Lower leg skin (tissue), 4 donors: ENCODE measurements around the gene SLC19A2. TPM values are rescaled to one million over a fixed set of nuclear protein-coding genes. Genes with fewer than 3 reads are reported as not detected.
"Not testable (repeated sequence)": the region's sequence is repeated elsewhere in the genome, so short reads cannot be mapped to it uniquely, and the experiment has no call there.

Experiments
- DNase-seq, 2 donors: peaks; one replicate each; pipeline ENCODE4 v3.0.0-alpha.2; 2019; ENCODE audit warnings: low spot score in 2 of 2
- H3K4me3 ChIP-seq: fragments of 200-600 bp; sonication (generic); 2 replicates; pipeline ENCODE4 v1.5.1; 2017; ENCODE audit warnings: mild to moderate bottlenecking, low read depth; ENCODE audit not compliant: poor library complexity, severe bottlenecking
- CTCF ChIP-seq, 3 donors: fragments of 450-650 bp; IDR thresholded peaks; one replicate each; pipeline ENCODE4 v1.5.1; 2016; ENCODE audit warnings: antibody characterized with exemption in 3 of 3, mild to moderate bottlenecking in 3 of 3, moderate library complexity in 2 of 3
- POLR2A ChIP-seq, 2 donors: fragments of 450-650 bp; IDR thresholded peaks; one replicate each; pipeline ENCODE4 v1.6.1; 2016 to 2017; ENCODE audit warnings: antibody characterized with exemption in 2 of 2, mild to moderate bottlenecking in 1 of 2, moderate library complexity in 1 of 2
- WGBS, 2 donors: methylation state at CpG; one replicate each; pipeline ENCODE4 v1.1.5; 2018; 5-methylcytosine and 5-hydroxymethylcytosine counted together
- intact Hi-C: fragments of 100-400 bp; cut with DNase I; formaldehyde crosslinking; loops from one replicate; pipeline ENCODE4 v1.15.0; 2023; ENCODE audit warnings: low total_unique reads
- total RNA-seq, 4 donors: library from RNA; depleted of rRNA; stranded (reverse); fragments of >200 nt; gene quantifications; one replicate each; pipeline ENCODE4 v1.1.0, GENCODE V29; 2016

SLC19A2 gene
- 10 to 100 TPM; 25.2 to 37.4 (median 35.1) TPM for total RNA-seq

- intact Hi-C loops = no loop called here
- TF ChIP-seq CTCF (IDR thresholded peaks at IDR 0.05) (no peak), POLR2A (IDR thresholded peaks at IDR 0.05) (peak in 1 of 2 donors; percentile 67)
- 0% methylated on average over 24 to 59 of the region's 85 CpGs for WGBS, 2 donors
- DNase-seq = peak; percentile 99 to 100
- H3K4me3 ChIP-seq = peak within 1 kb of the TSS; percentile 82
Observed at GRCh38 chr1:169485431-169486280, at the start of gene SLC19A2. Gene SLC19A2, minus strand, starts transcription at chr1:169485944. Its CDS starts 178 bp downstream, at chr1:169485766.

GRCh38 chr1:169534653-169535052, 48.9 kb upstream of the SLC19A2 start:
- no peak for DNase-seq
- no peak overlapping the region for H3K4me3 ChIP-seq
- TF ChIP-seq CTCF (IDR thresholded peaks at IDR 0.05) (no peak), POLR2A (IDR thresholded peaks at IDR 0.05) (no peak)
- intact Hi-C loops = no loop called here
- 91 to 96% methylated on average over 2 of the region's 2 CpGs for WGBS, 2 donors

GRCh38 chr1:169533528-169534190, 47.9 kb upstream of the SLC19A2 start:
- DNase-seq, intact Hi-C loops, H3K4me3 ChIP-seq: not testable (repeated sequence)
- WGBS, 2 donors = 85 to 91% methylated on average over 9 of the region's 9 CpGs

- WGBS, 2 donors = 69 to 75% methylated on average over 3 of the region's 3 CpGs
Observed at GRCh38 chr1:169530448-169530847, 44.7 kb upstream of the SLC19A2 start.

GRCh38 chr1:169529068-169529642, 43.4 kb upstream of the SLC19A2 start:
- H3K4me3 ChIP-seq = no peak overlapping the region
- no peak for TF ChIP-seq CTCF (IDR thresholded peaks at IDR 0.05)
- TF ChIP-seq POLR2A (IDR thresholded peaks at IDR 0.05) = no peak
- peak in 1 of 2 donors; percentile 75 for DNase-seq
- 28 to 38% methylated on average over 3 of the region's 3 CpGs for WGBS, 2 donors
- intact Hi-C loops = no loop called here

More at GRCh38 chr1:169530448-169530847, 44.7 kb upstream of the SLC19A2 start:
- TF ChIP-seq CTCF (IDR thresholded peaks at IDR 0.05) (no peak), POLR2A (IDR thresholded peaks at IDR 0.05) (no peak)
- H3K4me3 ChIP-seq = no peak overlapping the region
- intact Hi-C loops = no loop called here
- DNase-seq = no peak
